C4-2B (cell line): ENCODE measurements around the gene PHLPP1.

Experiments
- H3K27ac ChIP-seq: fragments of 450-650 bp; 2 replicates; pipeline ENCODE4 v1.5.1; 2017
- CTCF ChIP-seq: fragments of 450-650 bp; conservative IDR thresholded peaks from 2 replicates; pipeline ENCODE4 v1.5.1; 2017; ENCODE audit warnings: mild to moderate bottlenecking
- ZFX ChIP-seq: fragments of 450-650 bp; IDR thresholded peaks from 2 replicates; pipeline ENCODE4 v1.6.1; 2017

The PHLPP1 gene

GRCh38 chr18:62942578-62942977 lies 227.2 kb downstream of the PHLPP1 start:
- H3K27ac ChIP-seq: no peak overlapping the region
- no peak for TF ChIP-seq CTCF
- TF ChIP-seq ZFX: no peak

GRCh38 chr18:62944454-62944853 lies 229.1 kb downstream of the PHLPP1 start:
- no peak overlapping the region for H3K27ac ChIP-seq
- TF ChIP-seq ZFX: no peak
- TF ChIP-seq CTCF: no peak

- no peak overlapping the region for H3K27ac ChIP-seq
- TF ChIP-seq CTCF (no peak), ZFX (no peak)
These were observed 233.4 kb downstream of the PHLPP1 start for GRCh38 chr18:62948788-62949187.

GRCh38 chr18:62950246-62950645 lies 234.9 kb downstream of the PHLPP1 start:
- no peak overlapping the region for H3K27ac ChIP-seq

GRCh38 chr18:62952807-62953206 lies 237.5 kb downstream of the PHLPP1 start:
- TF ChIP-seq CTCF (no peak), ZFX (no peak)
- H3K27ac ChIP-seq: no peak overlapping the region

More at GRCh38 chr18:62950246-62950645, 234.9 kb downstream of the PHLPP1 start:
- TF ChIP-seq CTCF: no peak
- no peak for TF ChIP-seq ZFX

- H3K27ac ChIP-seq: no peak overlapping the region
- TF ChIP-seq CTCF: no peak
- no peak for TF ChIP-seq ZFX
These were observed 238.3 kb downstream of the PHLPP1 start for GRCh38 chr18:62953663-62954062.

GRCh38 chr18:62954366-62954765 lies 239.0 kb downstream of the PHLPP1 start:
- TF ChIP-seq CTCF: no peak
- no peak overlapping the region for H3K27ac ChIP-seq
